HCT116 (cell line): ENCODE results near the gene PEAK3.

Experiments used
- CTCF ChIP-seq, 3 experiments: fragments of 200-600 bp in 1 of 3; sonication (generic) in 1 of 3; IDR thresholded peaks in 2 of 3; conservative IDR thresholded peaks in 1 of 3; 2 replicates each; pipeline ENCODE4 v1.5.1; 2012 to 2017; ENCODE audit warnings: low read depth in 2 of 3, low read length in 2 of 3, antibody characterized with exemption in 1 of 3, borderline replicate concordance in 1 of 3, control low read depth in 1 of 3, mild to moderate bottlenecking in 1 of 3, mixed read lengths in 1 of 3, mixed run types in 1 of 3, moderate library complexity in 1 of 3; ENCODE audit not compliant: insufficient read depth in 1 of 3
- EZH2phosphoT487 ChIP-seq: fragments of 200-600 bp; IDR thresholded peaks from 2 replicates; pipeline ENCODE4 v1.6.1; 2018; ENCODE audit warnings: antibody characterized with exemption, borderline replicate concordance
- FOSL1 ChIP-seq: IDR thresholded peaks from 2 replicates; pipeline ENCODE4 v1.6.1; 2012; ENCODE audit warnings: low read depth
- MAX ChIP-seq: IDR thresholded peaks from 2 replicates; pipeline ENCODE4 v1.6.1; 2012
- POLR2A ChIP-seq: IDR thresholded peaks from 2 replicates; pipeline ENCODE4 v1.7.0; 2011; ENCODE audit warnings: borderline replicate concordance; ENCODE audit not compliant: insufficient read depth, insufficient read length; ENCODE audit errors: extremely low read depth
- ZBTB33 ChIP-seq: IDR thresholded peaks from 2 replicates; pipeline ENCODE4 v1.6.1; 2011; ENCODE audit warnings: mild to moderate bottlenecking, low read length, moderate library complexity; ENCODE audit not compliant: insufficient replicate concordance; ENCODE audit errors: extremely low read depth

GRCh38 chr19:2330255-2330631 is 48.3 kb upstream of the PEAK3 start:
- TF ChIP-seq CTCF (IDR thresholded peaks at IDR 0.05 in 2 of 3, conservative IDR thresholded peaks at IDR 0.05 in 1 of 3; ENCODE audit: borderline replicate concordance in 1 of 3, insufficient read depth in 1 of 3, low read depth in 2 of 3, low read length in 2 of 3) (no peak), EZH2phosphoT487 (no peak), MAX (no peak), POLR2A (no peak), FOSL1 (no peak), ZBTB33 (no peak)
